ENCODE results near the gene SRP72.

The SRP72 gene

GRCh38 chr4:56467284-56468096, at the start of gene SRP72:
TSS of gene SRP72 (plus strand) at chr4:56467617. CDS start at chr4:56467636, 19 bp downstream.
- no peak for TF ChIP-seq CTCF (IDR thresholded peaks at IDR 0.05; ENCODE audit: control extremely low read depth, extremely low read depth, low read depth, missing control alignments)
- ChIA-PET CTCF (interaction anchor here (1.0 to 2.1 kb wide), 5 partner anchors 11 to 333 kb away, joined by 3 to 8 read pairs (median 4); partner anchors contain the start of genes PAICS and PPAT), POLR2A (interaction anchor here (2.4 kb wide), 1 partner anchor 31 kb away, joined by 19 read pairs; the partner anchor contains the start of genes PAICS and PPAT)
- DNase-seq (ENCODE audit: extremely low spot score): peak; percentile 92

- ChIA-PET CTCF (interaction anchor here (0.9 to 5.3 kb wide), 14 partner anchors 8 to 476 kb away, joined by 3 to 64 read pairs (median 5); partner anchors contain the start of genes AASDH, CEP135, PAICS and PPAT), POLR2A (interaction anchor here (1.2 kb wide), 1 partner anchor 11 kb away, joined by 4 read pairs; the partner anchor contains the start of genes PAICS and PPAT)
- TF ChIP-seq CTCF (IDR thresholded peaks at IDR 0.05; ENCODE audit: control extremely low read depth, extremely low read depth, low read depth, missing control alignments): no peak
- no peak for DNase-seq (ENCODE audit: extremely low spot score)
These were observed 43.2 kb upstream of the SRP72 start for GRCh38 chr4:56424176-56424575.

DNA sequence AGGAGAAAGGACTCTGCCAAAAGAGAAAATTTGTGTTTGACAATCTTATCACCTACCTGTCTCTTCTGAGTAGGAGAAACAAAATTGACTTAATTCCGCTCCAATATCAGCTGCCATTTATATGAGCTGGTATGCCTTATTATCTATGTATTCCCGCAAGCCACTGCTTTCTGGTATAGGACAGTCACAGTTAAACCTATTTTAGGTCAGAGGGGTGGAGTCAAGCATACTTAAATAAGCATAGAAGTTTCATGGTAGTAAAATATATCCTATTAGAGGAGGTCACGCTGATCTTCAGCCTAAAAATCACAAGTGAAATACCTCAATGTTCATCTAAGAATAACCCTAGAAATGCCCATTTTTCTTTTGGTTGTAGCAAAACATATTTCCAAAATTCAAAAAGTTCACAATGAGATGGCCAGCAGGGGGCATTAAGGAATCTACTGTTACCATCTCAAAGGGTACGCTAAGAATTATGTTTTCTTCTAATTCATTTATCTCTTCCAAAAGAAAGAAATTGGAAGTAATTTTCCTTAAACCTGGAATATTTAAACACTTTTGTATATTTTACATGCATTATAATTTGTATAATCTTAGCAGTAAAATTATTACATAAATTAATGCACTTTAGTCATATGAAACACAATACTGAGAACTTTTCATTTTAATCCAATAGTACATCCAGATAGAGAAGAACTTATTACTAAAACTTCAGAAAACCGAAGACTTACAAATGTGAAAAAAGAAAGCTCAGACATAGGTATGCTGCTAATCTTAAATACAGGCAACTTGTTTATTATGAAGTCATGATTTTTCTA, 42.5 kb upstream of the SRP72 start:
- POLR2A ChIA-PET: interaction anchor here (1.2 kb wide), 1 partner anchor 11 kb away, joined by 4 read pairs; the partner anchor contains the start of genes PAICS and PPAT
- DNase-seq (ENCODE audit: extremely low spot score): peak; percentile 30
- peak; percentile 52 for TF ChIP-seq CTCF (IDR thresholded peaks at IDR 0.05; ENCODE audit: control extremely low read depth, extremely low read depth, low read depth, missing control alignments)
- CTCF ChIA-PET: interaction anchor here (0.7 to 5.3 kb wide), 29 partner anchors 7 to 477 kb away, joined by 3 to 64 read pairs (median 3); partner anchors contain the start of genes AASDH, CEP135, PAICS and PPAT

DNA sequence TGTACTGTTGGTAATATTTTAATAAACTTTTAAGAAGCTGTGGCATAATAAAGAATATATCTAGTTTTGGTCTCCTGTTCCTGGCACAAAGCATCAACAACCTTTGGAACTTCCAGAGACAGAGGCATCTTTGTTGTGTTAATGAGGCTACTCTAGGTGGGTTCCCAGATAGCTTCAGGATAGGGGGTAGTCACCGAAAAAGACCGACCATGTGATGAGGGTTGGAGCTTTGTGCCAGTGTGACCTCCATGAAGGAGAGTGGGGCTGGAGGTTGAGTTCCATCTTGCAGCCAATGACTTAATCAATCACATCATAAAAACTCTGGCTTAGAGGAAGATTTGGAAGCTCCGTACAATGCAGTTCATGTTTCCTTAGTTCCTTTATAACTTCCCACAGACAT, 41.9 kb upstream of the SRP72 start:
- no peak for DNase-seq (ENCODE audit: extremely low spot score)
- POLR2A ChIA-PET: no interaction called here
- no peak for TF ChIP-seq CTCF (IDR thresholded peaks at IDR 0.05; ENCODE audit: control extremely low read depth, extremely low read depth, low read depth, missing control alignments)
- CTCF ChIA-PET: interaction anchor here (0.7 to 5.3 kb wide), 25 partner anchors 10 to 417 kb away, joined by 3 to 64 read pairs (median 3); partner anchors contain the start of genes AASDH, PAICS and PPAT

GRCh38 chr4:56426273-56426672, 41.1 kb upstream of the SRP72 start:
- TF ChIP-seq CTCF (IDR thresholded peaks at IDR 0.05; ENCODE audit: control extremely low read depth, extremely low read depth, low read depth, missing control alignments): no peak
- POLR2A ChIA-PET: no interaction called here
- peak; percentile 30 for DNase-seq (ENCODE audit: extremely low spot score)
- CTCF ChIA-PET: interaction anchor here (0.7 to 5.3 kb wide), 12 partner anchors 10 to 410 kb away, joined by 3 to 64 read pairs (median 3); partner anchors contain the start of genes PAICS and PPAT

GRCh38 chr4:56427179-56427578, 40.2 kb upstream of the SRP72 start:
- POLR2A ChIA-PET: no interaction called here

More at GRCh38 chr4:56427179-56427578, 40.2 kb upstream of the SRP72 start:
- no peak for DNase-seq (ENCODE audit: extremely low spot score)
- no peak for TF ChIP-seq CTCF (IDR thresholded peaks at IDR 0.05; ENCODE audit: control extremely low read depth, extremely low read depth, low read depth, missing control alignments)
- CTCF ChIA-PET: interaction anchor here (4.7 kb wide), 1 partner anchor 409 kb away, joined by 25 read pairs; no protein-coding TSS in a partner anchor

Data from GM10248 (cell line).